H1 (cell line): ENCODE measurements around the gene OCRL.

Experiments
- POLR2A ChIP-seq, 2 experiments: IDR thresholded peaks; 1 replicate in 1 of 2; 2 replicates in 1 of 2; pipeline ENCODE4 v1.6.1; 2011; ENCODE audit warnings: low read depth in 2 of 2, low read length in 2 of 2, mild to moderate bottlenecking in 2 of 2; ENCODE audit errors: control extremely low read depth in 1 of 2
- POLR2AphosphoS5 ChIP-seq: IDR thresholded peaks from 2 replicates; pipeline ENCODE4 v1.6.1; 2011; ENCODE audit warnings: low read depth, low read length
- TAF1 ChIP-seq: IDR thresholded peaks from 2 replicates; pipeline ENCODE4 v1.6.1; 2011; ENCODE audit warnings: mild to moderate bottlenecking, low read depth, low read length
- ZNF274 ChIP-seq: IDR thresholded peaks from 2 replicates; pipeline ENCODE4 v1.7.0; 2012; ENCODE audit warnings: low read length, borderline replicate concordance; ENCODE audit errors: extremely low read depth
- TF ChIP-seq, protein P1 (sequence below), 3 experiments: IDR thresholded peaks; 1 replicate in 2 of 3; 2 replicates in 1 of 3; pipeline versions ENCODE4 v1.5.1 to v1.6.1; 2011; ENCODE audit warnings: low read length in 3 of 3, mild to moderate bottlenecking in 3 of 3, inconsistent platforms in 2 of 3, low read depth in 1 of 3, moderate library complexity in 1 of 3; ENCODE audit not compliant: insufficient read depth in 1 of 3; ENCODE audit errors: control extremely low read depth in 1 of 3

DNA sequence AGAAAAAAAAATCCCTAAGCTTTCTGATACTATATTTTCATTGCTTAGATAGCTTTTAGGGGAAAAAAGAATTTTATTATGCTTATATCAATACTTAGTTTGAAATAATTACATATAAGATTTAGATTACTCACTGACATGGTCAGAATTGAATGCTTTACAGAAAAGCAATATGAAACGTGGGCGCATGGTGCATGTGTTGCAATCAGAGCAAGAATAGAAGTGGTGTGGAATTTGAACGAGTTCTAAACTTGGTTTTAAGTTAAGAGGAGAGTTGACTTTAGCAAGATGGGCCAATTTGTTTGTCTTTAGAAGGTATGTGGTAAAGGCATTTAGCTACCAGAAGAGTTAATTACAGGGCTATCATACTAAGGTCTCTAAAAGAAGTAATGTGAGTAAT is 21.4 kb downstream of the OCRL start:
- TF ChIP-seq POLR2A (IDR thresholded peaks at IDR 0.05; ENCODE audit: control extremely low read depth in 1 of 2, low read depth in 2 of 2, low read length in 2 of 2) (no peak), TAF1 (no peak), POLR2AphosphoS5 (no peak), ZNF274 (no peak)
- TF ChIP-seq, protein P1, sequence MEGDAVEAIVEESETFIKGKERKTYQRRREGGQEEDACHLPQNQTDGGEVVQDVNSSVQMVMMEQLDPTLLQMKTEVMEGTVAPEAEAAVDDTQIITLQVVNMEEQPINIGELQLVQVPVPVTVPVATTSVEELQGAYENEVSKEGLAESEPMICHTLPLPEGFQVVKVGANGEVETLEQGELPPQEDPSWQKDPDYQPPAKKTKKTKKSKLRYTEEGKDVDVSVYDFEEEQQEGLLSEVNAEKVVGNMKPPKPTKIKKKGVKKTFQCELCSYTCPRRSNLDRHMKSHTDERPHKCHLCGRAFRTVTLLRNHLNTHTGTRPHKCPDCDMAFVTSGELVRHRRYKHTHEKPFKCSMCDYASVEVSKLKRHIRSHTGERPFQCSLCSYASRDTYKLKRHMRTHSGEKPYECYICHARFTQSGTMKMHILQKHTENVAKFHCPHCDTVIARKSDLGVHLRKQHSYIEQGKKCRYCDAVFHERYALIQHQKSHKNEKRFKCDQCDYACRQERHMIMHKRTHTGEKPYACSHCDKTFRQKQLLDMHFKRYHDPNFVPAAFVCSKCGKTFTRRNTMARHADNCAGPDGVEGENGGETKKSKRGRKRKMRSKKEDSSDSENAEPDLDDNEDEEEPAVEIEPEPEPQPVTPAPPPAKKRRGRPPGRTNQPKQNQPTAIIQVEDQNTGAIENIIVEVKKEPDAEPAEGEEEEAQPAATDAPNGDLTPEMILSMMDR (IDR thresholded peaks at IDR 0.05; ENCODE audit: control extremely low read depth in 1 of 3, insufficient read depth in 1 of 3, low read depth in 1 of 3, low read length in 3 of 3) = no peak
